CD4-positive, alpha-beta T cell treated with Interleukin-4 for 4 hours (primary cell): ENCODE data around the gene PDK2.
A peak's percentile ranks its signal among the peaks of the same experiment; 100 is the strongest.

Source experiments
- DNase-seq: peaks from one replicate; pipeline ENCODE4 v3.0.0-alpha.2; 2020

The PDK2 gene

DNA sequence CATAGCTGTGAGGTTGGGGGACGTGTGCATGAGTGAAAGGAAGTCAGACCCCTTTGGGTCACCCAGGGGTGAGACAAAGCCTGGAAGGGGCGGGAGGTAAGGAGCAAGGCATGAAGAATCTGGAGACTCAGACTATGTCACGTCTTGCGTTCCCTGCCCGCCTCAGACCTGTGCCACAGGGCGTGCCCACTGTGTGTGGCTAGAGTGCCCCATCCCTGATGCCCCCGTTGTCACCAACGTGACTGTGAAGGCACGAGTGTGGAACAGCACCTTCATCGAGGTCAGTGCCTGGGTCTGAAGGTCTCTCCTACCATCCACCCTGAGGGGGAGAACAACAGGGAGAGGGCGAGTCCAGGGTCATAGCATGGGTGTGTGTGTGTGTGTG is 15.1 kb upstream of the PDK2 start:
- no peak for DNase-seq

DNA sequence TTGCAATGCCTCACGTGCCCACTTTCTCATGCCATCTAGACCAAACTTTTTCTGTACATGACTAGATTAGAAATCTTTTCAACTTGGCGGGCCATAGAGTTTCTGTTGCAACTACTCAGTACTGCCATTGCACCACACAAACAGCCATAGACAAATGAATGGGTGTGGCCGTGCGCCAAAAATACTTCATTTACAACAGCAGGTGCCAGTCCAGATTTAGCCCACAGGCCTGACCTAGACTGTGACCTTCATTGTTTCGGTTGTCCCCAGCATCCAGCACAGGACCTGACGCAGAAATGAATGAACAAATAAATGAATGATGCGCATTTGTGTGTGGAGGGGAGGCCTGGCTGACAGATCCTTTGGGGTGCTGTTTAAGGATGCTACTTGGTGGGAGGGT is 14.3 kb upstream of the PDK2 start:
- DNase-seq: no peak

DNA sequence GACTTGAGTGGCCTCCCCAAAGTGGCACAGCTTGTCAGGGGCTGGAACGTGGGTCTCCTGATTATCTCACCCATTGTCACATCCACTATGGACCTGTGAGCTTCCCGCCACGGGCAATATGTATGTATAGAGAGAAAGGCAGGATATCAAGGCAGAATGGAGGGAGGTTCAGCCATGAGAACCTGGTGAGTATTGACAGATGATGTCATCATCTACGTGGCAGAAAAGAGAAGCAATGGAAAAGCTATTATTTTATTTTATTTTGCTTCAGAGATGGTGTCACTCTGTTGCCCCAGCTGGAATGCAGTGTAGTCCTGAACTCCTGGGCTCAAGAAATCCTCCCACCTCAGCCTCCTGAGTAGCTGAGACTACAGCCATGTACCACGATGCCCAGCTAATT is 13.4 kb upstream of the PDK2 start:
- DNase-seq: no peak

DNA sequence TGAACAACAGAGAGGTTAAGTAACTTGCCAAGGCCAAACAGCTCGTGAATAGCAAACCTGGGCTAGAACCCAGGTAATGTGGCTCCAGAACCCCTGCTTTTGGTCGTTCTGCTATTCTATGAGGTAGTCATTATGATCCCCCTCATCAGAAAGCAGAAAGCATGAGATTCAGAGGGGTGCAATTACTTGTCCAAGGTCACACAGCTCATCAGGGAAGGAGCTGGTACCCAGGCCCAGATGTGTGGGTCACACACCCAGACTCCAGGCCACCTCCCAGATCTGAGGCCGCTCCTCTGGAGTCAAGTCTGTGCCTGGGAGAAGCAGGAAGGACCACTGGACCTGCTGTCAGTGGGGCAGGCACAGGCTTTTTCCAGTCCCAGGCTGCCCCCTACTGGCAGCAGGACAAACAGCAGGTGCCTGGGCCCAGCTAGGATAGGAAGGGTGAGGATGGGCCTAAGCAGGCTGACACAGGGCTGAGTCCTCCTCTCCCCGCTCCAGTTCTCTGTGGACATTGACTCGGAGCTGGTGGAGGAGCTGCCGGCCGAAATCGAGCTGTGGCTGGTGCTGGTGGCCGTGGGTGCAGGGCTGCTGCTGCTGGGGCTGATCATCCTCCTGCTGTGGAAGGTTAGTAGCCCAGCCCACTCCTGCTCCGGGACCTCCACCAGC is 7.8 kb upstream of the PDK2 start:
- DNase-seq: peak; percentile 69

DNA sequence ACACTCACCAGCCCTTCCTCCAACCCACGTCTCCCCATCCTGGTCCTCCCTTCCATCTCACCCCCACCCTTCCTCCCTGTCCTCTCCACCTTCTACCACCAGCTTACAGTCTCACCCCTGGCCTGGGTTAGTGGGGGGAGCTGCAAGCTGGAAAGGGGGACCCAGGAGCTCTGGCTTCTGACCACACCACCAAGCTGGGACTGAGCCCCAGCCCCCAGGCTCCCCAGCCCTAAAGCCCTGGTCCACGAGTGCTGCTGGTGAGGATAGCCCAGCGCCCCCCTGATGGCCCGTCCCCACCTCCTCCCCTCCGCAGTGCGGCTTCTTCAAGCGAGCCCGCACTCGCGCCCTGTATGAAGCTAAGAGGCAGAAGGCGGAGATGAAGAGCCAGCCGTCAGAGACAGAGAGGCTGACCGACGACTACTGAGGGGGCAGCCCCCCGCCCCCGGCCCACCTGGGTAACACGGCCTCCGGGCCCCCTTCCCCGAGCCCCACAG is 7.2 kb upstream of the PDK2 start:
- DNase-seq: no peak

DNA sequence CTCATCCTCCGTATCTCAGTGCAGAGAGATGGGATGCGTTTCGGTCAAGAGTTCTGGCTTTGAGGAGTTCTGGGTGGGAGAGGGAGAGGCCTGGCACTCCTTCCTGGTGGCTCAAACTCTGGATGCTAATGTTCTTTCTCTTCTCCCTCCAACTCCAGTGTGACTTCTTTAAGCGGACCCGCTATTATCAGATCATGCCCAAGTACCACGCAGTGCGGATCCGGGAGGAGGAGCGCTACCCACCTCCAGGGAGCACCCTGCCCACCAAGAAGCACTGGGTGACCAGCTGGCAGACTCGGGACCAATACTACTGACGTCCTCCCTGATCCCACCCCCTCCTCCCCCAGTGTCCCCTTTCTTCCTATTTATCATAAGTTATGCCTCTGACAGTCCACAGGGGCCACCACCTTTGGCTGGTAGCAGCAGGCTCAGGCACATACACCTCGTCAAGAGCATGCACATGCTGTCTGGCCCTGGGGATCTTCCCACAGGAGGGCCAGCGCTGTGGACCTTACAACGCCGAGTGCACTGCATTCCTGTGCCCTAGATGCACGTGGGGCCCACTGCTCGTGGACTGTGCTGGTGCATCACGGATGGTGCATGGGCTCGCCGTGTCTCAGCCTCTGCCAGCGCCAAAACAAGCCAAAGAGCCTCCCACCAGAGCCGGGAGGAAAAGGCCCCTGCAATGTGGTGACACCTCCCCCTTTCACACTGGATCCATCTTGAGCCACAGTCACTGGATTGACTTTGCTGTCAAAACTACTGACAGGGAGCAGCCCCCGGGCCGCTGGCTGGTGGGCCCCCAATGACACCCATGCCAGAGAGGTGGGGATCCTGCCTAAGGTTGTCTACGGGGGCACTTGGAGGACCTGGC is 6.0 kb upstream of the PDK2 start:
- no peak for DNase-seq

DNA sequence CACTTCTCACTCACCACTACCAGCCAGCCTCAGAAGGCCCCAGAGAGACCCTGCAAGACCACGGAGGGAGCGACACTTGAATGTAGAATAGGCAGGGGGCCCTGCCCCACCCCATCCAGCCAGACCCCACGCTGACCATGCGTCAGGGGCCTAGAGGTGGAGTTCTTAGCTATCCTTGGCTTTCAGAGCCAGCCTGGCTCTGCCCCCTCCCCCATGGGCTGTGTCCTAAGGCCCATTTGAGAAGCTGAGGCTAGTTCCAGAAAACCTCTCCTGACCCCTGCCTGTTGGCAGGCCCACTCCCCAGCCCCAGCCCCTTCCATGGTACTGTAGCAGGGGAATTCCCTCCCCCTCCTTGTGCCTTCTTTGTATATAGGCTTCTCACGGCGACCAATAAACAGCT is 5.1 kb upstream of the PDK2 start:
- DNase-seq: no peak

DNA sequence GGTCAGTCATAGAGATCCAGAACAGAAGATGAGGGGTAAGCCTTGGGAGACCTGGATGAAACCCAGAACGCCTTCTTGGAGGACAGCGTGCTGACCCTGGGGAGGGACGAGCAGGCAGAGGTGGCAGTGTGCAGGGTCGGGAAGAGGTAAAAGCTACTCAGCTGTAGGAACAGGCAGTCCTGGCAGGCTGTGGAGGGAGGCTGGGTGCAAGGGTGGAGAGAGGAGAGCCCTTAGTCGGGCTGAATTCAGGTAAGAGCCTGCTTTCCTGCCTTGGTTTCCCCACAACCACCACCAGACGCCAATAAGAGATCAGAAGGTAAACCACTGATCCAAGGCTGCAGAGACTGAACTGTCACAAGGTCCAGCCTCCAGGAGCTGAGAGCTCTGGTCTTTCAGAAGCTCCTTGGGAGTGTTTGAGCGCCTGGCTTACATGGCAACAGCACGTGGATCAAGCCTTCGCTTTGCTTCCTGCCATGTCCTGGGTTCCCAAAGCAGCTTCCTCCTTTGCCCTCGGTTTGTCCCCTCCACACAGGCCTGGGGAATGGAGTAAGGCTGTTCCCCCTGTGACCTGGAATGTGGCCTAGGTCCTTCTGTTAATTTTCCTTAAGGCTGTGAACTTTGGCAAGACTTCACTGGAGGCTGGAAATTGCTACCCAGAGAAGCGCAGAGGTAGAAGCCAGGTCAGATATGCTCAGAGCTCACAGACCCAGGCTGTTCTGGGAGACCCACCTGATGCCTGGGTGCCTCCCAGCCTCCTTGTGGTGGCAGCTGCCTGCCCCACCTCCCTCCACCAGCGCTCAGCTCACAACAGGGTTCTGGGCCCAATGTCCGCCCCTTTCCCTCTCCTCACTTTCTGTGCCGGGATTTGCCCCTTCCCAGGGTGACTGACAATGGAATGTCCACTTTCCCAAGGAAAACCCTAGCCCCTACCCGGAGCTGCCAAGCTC is 3.9 kb upstream of the PDK2 start:
- no peak for DNase-seq

DNA sequence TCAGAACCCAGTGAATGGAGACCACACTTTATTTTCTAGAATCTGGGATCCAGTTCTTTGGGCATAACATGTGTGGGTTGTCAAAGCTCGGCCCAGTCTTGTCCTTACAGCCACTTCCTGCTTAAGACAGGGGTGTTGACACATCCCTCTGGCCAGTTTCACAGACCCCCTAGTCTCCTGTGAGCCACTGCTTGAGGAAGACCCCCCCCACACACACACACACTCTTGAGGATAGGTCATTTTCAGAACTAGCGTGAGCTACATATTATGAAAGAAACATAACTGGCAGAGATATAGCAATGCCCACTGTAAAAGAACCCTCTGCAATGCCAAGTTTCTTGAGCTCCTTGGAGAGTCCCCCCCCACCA is 3.2 kb upstream of the PDK2 start:
- no peak for DNase-seq

DNA sequence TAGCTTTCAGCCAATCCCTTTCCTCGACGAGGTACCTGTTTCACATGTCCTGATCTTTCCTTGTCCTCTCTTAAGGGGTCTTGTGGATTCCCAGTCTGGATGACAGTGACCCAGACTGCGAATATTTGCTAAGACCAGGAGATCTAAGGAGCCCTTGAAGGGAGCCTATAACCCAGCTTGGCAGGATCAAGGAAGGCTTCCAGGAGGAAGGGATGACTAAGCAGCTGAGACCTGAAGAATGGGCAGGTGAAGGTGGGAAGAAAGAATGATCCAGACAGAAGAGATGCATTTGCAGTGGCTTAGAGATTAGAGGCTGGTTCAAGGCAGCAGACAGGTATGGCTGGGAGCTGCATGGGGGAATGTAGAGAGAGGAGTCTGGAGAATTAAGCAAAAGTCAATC is 1.9 kb upstream of the PDK2 start:
- no peak for DNase-seq

DNA sequence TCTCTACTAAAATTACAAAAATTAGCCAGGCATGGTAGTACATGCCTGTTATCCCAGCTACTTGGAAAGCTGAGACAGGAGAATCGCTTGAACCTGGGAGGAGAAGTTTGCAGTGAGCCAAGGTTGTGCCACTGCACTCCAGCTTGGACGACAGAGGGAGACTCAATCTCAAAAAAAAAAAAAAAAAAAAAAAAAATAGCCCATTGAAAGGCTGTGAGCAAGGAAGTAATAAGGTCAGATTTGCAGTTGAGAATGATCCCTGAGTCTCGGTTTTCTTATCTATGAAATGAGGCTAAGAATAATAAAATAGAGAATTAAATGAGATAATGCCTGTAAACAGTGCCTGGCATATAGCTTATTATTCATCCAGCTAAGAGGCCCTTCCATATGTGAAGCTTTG is 1.3 kb upstream of the PDK2 start:
- no peak for DNase-seq

DNA sequence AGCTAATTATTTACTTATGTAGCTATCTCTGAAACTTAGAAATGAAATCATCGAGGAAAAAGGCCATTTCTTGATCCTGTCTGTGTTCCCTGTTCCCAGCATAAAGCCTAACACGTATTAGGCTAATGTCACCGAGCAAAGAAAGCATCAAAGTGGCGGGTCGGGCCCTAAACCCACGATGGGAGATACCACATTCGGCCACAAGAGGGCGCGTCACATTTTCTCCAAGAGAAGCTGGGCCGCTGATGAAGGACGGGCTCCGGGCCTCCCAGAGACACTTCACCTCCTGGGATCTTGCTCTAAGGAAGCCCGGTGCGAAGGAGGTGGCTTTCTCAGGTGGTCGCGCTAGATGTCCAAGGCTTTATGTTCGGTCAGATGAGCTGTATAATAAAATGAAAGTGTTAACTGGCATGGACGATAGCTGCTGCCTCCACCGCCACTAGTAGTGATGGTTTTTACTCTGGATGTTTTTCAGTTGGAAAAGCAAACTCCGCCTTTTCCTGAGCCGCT is 853 bp upstream of the PDK2 start:
- DNase-seq: peak; percentile 86

DNA sequence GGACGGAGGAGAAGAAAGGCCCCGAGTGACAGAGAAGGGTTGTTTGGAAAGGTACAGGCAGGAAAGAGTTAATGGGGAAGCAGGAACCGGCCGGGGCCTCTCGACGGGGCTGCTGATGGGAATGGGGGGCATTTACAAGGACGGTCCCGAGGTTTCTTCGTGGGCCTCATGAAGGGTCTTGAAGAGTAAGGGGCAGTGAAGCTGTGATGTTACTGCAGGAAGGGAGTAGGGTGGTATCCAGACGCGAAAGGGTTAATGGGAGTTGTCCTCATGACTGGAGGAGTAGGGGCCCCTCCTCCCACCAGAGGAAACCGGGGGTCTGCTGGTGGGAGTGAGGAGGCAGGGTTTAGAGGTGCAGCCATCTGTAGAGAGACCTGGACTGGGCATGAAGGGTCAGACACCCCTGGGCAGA is 481 bp downstream of the PDK2 start:
- DNase-seq: no peak

DNA sequence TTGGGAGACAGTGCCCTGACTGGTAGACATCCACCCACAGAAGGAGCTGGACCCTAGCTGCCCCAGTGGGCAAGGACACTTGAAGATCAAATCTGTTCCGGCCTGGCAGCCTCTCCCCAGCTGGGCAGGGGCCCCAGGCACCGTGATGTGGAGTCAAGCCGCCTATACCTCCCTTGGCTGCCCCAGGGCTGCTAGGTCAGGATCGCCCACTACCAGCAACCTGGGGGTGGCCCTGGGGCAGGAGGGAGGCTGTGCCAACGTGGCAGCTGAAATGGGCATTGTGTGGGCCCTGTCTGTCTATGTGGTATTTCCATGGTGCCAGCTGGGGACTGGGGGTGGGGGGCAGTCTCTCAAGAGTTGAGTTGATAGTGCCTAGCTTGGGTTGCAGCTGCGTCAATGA is 941 bp downstream of the PDK2 start:
- no peak for DNase-seq

DNA sequence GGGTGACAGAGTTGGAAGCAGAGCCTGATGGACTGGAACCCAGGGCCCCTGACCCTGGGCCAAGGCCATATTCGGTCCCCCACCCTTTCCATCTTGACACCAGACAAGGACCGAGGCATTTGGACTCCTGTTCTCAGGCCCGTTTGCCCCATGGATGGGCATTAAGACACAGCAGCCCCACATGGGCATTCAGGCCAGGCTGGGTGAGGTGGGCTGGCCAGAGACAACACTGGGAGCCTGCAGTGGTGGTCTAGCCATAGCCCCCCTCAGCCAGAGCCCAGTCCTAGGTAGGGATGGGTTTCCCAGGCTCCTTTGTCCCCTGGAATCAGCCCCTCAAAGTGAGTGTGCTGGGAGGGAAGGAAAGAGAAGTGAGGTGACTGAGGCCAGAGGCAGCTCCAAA is 1.6 kb downstream of the PDK2 start:
- no peak for DNase-seq

DNA sequence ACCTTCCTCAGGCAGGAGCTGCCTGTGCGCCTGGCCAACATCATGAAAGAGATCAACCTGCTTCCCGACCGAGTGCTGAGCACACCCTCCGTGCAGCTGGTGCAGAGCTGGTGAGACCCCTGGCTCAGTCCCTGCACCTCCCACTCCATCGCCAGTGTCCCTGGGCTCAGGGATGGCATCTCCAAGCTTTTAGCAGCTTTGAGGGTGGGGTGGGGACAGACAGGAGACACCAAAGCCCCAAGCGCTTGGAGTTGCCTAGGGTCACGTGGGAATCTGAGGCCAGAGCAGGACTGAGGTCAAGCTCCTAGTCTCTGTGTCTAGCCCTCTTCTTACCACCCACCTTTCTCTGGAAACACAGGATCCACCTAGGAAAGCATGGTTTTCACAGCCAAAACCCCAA is 2.3 kb downstream of the PDK2 start:
- no peak for DNase-seq

DNA sequence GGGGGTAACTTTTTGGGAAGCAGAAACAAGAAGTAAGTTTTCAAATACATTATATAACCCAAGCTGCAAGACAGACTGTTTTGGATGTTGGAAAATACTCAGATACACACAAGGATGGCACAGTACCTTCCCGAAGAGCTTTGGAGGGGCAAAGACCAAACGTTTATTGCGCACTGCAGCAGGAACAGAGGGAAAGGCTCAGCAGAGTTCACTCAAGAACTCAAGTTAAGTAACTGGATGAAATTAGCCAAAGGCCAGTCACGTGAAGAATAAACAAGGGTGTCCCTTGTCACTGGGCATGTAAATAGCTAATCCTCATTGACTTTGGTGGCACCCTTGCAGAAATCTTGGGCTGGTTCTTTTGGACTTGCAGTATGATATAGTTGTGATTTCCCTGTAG is 2.8 kb downstream of the PDK2 start:
- no peak for DNase-seq

DNA sequence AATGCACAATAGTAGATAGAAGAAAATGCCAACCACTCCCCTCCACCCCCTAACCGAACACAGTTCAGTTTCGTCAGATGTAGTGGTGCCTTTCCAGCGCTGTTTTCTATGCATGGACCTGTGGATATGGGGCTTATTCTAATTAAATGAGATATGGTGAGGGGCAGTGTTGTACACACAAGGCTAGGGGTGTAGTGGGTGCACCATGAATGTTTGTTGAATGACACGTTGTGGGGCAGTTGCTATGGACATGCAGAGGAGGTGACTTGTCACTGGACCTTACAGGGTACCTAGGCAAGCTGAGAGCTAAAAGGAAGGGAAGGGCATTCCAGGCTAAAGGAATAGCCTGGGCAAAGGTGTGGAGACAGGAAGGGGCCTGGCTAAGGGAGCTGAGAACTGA is 3.4 kb downstream of the PDK2 start:
- DNase-seq: no peak

DNA sequence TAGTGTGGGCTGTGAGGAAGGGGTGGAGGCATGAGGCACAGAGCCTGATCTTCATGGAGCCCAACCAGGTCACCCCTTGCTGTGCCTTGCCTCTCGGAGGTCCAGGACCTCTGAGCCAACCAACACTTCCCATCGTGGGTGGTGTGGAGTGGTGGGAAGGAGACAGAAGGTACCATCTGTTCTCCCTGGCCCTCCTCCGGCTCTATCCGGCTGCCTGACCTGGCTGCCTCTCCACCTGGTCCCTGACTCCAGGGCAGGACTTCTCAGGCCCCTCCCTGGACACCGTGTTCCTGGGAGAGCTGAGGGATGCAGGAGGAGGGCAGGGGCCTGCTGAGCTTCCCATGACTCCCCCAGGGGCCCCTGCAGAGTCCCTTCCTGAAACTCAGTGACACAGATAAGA is 3.9 kb downstream of the PDK2 start:
- DNase-seq: no peak

DNA sequence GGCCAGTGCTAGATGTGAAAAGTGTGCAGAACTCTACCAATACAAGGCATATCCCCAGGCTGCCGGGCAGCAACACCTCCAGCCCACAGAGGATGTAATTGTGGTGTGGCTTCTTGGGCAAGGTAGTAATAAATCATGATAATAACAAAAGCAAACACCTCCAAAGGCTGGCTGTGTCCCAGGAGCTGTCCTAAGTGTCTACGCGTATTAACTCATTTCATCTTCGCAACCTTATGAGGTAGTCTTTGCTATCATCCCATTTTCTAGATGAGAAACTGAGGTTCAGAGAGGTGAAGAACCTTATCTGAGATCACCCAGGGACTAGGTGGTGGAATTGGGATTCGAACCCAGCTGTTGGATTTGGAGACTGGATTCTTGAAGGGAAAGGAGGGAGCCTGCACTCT is 5.3 kb downstream of the PDK2 start:
- no peak for DNase-seq

DNA sequence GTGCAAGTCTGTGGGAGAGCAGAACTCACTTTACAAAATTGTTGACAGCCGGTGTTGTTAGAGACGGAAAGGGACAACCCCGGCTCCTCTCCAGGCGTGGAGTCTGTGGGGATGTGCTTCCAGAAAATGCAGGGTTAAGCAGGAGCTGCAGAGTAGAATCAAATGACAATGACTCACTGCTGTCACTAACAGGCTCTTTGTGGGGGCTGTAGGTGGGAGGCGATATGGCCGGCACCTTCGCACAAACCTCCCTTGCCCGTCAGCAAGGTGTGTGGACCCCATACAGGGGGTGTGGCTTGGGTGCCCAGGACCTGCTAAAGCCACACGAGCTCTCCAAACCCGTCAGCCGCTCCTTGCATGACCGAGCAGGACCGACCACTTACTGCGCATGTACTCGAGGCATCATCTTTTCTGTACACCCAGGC is 5.8 kb downstream of the PDK2 start:
- no peak for DNase-seq

DNA sequence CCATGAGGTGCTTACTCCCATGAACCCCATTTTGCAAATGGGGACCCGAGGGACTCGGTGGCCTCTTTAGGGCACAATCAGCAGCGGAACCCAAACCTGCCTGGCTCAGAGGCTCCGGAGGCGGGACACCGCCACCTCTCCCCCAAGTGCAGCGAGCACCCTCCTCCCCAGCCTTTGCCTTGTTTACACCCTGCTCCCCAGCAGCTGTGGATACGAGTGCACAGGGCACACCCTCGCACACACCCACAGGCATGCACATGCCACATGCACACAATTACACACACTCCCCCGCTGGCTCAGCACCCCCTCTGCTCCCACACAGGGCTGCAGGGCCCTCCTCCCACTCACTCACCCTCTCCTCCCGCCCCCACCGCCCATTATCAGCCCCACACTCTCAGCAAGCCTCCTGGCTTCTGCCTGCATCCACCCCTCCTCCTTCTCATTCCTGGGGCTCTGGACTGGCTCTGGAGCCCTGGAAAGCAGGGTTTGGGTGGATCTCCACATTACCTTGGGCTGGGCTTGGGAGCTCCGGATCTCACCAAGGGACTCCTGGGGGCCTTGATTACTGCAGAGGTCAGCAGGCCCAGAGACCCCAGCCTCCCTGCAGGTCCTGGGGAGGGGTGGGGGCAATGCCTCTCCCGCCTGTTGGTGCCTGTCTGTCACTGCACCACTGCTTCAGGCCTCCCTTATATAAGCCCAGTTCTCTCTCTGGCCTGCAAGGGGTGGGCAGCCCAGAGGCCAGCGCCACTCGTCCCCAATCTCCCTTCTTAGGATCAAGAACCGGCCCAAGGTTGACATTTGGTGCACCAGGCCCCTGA is 6.4 kb downstream of the PDK2 start:
- DNase-seq: no peak
